ENCODE measurements around the gene ILDR2.

Gene ILDR2

DNA sequence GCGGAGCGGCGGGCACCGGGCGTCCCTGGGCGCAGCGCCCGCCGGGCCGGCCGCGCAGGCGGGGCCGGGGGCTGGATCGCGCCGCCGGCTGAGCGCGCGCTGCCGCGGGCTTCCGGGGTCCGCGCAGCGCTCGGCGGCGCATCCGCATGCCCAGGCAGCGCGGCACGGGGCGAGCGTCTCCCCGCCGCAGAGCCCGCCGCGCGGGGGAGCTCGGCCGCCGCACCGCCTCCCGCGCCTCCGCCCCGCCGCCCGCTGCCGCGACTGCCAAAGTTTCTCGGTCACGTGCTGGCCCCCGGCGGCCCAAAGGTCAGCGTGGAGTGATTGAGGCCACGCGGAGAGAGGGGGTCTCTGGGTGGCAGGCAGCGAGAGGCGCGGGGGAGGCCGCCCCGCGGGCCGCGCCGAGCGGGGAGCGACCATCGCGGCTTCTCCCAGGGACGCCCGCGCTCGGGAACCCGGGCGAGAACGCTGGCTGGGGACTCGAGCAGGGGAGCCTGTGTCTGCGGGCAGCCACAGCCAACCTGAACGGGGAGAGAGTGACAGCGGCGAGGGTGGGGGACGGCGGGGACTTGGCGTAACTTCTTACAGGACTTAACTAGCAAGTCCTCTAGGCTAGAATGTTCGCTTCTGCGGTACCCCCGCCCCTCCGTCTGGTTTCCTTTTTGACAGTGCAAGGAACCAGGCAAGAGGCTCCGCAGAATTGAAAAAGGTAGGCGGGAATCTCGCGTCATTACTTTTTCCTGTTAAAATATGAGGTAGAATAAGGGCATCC is at the start of gene ILDR2:
TSS of gene ILDR2 (minus strand) at position 180 of the 769 bp plus-strand sequence. CDS start 272 bp downstream, outside the sequence.
- DNase-seq, result peak; percentile 46

DNA sequence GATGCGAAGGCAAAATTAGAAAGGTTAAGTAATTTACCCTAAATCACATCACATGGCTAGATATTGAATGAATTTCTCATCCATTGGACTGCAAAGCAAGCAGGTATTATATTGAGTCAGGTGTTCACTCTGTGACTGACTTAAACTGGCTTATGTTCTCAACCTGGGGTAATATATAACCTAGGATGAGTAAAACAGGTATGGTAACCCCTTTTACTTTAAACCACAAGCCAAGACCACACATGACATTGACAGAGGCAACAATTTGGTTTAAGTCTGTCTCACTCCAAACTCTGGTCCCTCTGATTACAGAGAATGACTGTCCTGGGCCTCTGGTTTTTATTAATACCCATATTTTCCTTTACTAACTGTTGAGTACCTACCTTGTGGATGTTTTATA is 47.0 kb upstream of the ILDR2 start:
- no peak for DNase-seq

DNA sequence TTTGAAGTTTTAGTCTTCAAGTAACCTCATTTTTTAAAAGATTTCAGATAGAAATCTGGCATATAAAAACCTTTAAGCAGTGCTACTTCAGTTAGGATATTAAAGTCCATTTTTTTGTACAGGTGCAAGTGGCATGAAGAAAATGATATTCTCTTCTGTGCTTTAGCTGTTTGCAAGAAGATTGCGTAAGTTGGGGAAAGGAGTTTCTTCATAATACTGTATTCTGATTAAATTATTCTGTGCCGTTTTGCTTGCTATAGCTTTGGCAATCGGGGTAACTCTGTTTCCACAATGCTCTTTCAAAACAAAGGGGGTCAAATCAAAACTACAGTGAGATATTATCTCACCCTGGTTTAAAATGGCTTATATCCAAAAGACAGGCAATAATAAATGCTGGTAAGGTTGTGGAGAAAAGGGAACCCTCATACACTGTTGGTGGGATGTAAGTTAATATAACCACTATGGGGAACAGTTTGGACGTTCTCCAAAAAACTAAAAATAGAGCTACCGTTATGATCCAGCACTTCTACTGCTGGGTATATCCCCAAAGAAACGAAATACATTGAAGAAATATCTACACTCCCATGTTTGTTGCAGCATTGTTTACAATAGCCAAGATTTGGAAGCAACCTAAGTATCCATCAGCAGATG is 40.9 kb upstream of the ILDR2 start:
- DNase-seq, result no peak

DNA sequence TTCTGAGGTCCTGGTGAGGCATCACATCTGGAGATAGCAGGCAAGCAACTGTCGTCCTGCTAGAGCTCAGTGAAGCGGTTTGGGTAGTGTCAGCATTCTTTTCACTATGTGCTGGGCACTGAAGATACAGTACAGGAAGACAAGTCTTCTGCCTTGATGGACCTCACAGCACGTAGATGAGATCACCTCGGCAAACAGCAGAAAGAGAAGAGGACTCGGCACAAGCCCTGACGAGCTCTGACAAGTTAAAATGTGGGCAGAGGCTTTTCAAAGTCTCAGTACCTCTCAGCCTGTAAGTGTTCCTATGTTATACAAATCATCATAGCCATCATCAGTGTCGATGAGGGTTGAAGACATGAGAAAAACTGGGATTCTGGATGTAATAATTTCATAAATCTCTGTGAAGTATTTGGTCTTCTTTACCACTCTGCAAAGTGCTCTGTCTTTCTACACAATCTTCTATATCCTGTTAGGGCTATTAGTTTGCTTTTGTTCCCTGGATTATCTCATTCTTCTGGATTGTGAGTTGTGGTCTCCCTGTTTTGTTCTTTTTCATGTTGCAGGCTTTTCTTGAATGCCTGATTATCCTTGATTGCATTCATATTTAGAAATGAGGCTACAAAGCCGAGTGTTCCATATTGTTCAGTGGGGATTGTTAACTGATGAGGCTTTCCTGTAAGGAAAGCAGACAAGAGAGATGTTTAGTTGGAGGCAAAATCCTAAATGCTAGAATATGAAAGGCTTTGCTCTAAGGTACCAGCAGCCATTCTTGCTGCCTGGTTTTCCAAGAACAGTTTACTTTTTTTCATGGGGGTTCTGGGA is 38.0 kb upstream of the ILDR2 start:
- DNase-seq, result no peak

DNA sequence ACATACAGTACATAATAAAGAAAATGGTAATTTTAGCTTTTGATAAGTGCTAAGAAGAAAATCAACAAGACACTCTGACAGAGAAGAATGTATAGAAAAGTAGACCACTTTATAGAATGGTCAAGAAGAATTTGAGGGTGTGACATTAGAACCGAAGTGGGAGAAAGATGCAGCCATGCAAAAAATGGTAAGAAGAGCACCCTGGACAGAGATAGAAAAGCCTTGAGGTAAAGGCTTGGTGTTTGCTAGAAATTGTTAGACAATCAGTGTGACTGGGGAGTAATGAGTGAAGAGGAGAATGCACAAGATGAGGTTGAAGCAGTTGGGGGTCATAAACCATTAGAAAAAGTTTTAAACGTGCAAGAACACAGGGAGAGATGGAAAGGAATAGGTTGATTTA is 37.2 kb upstream of the ILDR2 start:
- DNase-seq, result no peak

GRCh38 chr1:167011560-167012191 is 36.3 kb upstream of the ILDR2 start:
- no peak for DNase-seq

- no peak for DNase-seq
Observed at GRCh38 chr1:167003711-167004110, 28.4 kb upstream of the ILDR2 start.

DNA sequence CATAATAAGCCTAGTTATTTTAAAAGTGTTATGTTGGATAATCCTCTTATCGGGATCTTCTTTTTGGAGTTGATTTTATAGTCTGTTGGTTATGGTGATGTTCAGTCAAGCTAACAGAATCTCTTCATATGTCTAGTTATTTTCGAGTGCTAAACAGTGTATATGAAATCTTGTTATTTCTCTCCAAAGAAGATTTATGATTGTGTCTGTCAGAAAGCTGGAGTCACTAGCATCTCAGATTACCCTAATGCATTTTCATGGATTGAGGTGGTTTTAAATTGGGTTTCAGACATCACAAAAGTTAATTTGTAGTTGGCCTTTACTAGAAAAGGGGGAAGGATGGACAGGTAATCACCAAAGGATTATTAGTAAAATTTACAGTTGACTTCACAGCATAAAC is 27.0 kb upstream of the ILDR2 start:
- DNase-seq, result no peak

DNA sequence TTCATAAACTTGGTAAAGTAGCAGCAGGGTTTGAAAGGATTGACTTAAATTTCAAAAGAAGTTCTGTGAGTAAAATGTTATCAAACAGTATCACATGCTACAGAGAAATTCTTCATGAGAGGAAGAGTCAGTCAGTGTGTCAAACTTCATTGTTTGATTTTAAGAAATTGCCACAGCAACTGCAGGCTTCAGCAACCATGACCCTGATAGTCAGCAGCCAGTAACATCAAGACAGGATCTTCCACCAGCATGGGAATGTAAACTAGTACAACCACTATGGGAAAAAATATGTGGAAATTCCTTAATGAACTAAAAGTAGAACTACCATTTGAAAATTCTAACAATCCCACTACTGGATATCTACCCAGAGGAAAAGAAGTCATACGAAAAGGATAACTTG is 25.2 kb upstream of the ILDR2 start:
- no peak for DNase-seq

- DNase-seq, result no peak
Observed at GRCh38 chr1:166999500-167000055, 24.2 kb upstream of the ILDR2 start.

DNA sequence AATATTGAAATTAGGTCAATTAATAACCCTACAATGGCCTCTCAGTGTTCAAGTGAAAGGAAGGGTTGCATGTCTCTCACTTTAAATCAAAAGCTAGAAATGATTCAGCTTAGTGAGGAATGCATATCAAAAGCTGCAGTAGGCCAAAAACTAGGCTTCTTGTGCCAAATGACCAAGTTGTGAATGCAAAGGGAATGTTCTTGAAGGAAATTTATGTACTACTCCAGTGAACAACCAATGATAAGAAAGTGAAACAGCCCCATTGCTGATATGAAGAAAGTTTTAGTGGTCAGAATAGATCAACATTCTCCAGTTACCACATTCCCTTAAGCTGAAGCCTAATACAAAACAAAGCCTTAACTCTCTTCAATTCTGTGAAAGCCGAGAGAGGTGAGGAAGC is 23.7 kb upstream of the ILDR2 start:
- DNase-seq, result no peak

GRCh38 chr1:166988974-166989515 is 13.7 kb upstream of the ILDR2 start, which contains the start of gene MAEL:
TSS of gene MAEL (plus strand) at chr1:166989280. CDS start at chr1:166989353, 73 bp downstream.
- DNase-seq, result no peak

DNA sequence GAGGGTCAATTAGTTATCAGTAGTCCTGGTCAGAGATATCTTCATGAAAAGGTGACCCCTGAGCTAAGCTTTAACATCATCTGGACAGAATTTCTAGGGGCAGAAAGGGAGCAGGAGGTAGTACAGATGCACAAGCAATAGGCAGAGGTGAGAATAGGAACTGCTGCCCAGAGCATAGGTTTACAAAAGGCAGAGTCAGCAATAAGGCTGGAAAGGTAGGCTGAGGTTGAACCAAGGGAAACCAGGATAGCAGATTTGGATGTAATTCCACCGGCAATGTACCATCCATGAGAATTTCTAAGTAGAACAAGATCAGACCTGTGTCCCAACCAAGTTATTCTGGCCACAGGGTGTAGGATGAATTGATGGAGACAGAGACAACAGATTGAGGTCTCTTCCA is 6.2 kb upstream of the ILDR2 start:
- no peak for DNase-seq

DNA sequence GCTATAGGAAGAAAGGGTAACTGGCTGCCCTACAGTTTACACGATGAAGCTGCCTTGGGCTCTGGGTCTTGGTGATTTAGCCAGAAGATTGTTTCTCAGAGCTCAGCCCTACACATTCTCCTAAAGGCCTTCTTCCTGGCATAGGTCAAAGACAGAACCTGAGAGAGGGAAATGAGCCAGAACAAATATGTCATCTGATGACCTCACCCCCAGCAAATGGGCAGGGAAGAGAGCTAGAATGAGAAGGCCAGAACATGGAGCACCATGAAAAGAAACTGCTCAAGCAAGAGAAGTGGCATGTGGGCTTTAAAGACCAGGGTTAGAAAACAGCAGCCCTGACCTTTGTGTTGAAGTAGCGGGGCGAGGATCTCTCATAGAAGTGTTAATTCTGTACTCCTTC is 5.5 kb upstream of the ILDR2 start:
- DNase-seq, result no peak

GRCh38 chr1:166980383-166980782 is 5.0 kb upstream of the ILDR2 start:
- DNase-seq, result peak; percentile 83

- DNase-seq, result no peak
Observed at GRCh38 chr1:166978821-166979220, 3.5 kb upstream of the ILDR2 start.

GRCh38 chr1:166977951-166978350 is 2.6 kb upstream of the ILDR2 start:
- no peak for DNase-seq

- DNase-seq, result no peak
Observed at GRCh38 chr1:166974647-166975345, 544 bp downstream of the ILDR2 start.

DNA sequence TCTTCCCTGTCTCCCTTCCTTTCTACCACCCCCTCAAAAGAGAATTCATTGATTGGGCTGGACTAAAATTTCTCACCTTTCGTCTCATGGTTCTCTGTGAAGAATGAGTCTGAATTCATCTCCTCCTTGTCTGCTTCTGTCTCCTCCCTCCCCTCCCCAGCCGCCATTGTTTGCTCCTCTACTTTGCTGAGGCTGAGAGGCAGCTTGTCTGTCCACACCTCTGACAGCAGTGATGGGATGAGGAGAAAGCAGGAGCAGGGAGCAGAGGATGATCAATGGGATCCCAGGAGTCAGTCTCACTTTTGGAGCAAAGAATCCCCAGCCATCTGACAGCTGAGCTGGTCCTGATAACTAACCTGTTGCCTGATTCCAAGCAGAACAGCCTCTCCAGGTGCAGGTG is 2.5 kb downstream of the ILDR2 start:
- no peak for DNase-seq

GRCh38 chr1:166972193-166972592 is 3.1 kb downstream of the ILDR2 start:
- DNase-seq, result no peak

- no peak for DNase-seq
Observed at GRCh38 chr1:166971252-166971651, 4.1 kb downstream of the ILDR2 start.

Data from COR-L47 (cell line).